ENCODE results near the gene ADRA2B. TPM values are rescaled to one million over a fixed set of nuclear protein-coding genes. Genes with fewer than 3 reads are reported as not detected.

Gene ADRA2B
- total and polyA plus RNA-seq, 2 experiments from 2014 or later = 0.66 to 0.87 TPM

DNA sequence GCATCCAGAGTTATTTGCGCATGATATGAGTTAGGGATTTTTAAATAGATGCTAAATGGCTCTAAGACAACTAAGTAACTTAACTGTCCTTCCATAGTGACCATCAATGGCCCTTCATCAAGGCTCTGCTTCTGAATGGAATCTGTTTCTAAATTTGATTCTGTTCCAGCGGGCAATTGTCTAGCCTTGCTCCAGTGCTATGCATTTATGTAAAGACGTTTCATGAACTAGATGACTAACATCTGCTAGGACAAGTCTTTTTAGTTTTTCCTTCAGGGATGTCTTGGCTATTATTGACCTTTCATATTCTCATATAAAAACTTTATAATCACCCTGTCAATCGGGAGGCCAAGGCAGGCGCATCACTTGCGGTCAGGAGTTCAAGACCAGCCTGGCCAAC is 12.1 kb upstream of the ADRA2B start:
- Histone ChIP-seq H2AFZ (no peak overlapping the region), H3K9me3 (ENCODE audit: low read depth) (no peaks in the 10 kb centered on the region), H3K4me3 (no peak overlapping the region), H3K36me3 (replicated peaks; ENCODE audit: insufficient read depth, low read depth) (no peaks in the 10 kb centered on the region), H4K20me1 (ENCODE audit: insufficient read depth, poor library complexity, severe bottlenecking) (no peaks in the 10 kb centered on the region), H3K4me1 (ENCODE audit: insufficient read depth) (no peaks in the 10 kb centered on the region), H3K27me3 (peaks cover 5% of the 10 kb centered on the region), H3K79me2 (no peaks in the 10 kb centered on the region), H3K4me2 (no peak overlapping the region), H3K27ac (no peak overlapping the region), H3K9me2 (replicated peaks; ENCODE audit: insufficient read depth) (no peaks in the 10 kb centered on the region)
- WGBS (ENCODE audit: low lambda C conversion rate, missing lambda C conversion rate) = 88% methylated on average over 6 of the region's 6 CpGs
- TF ChIP-seq CTCF (IDR thresholded peaks at IDR 0.05; ENCODE audit: poor library complexity) (no peak), EZH2phosphoT487 (IDR thresholded peaks at IDR 0.05; ENCODE audit: low read depth, severe bottlenecking, unreplicated experiment) (no peak), EZH2 (IDR thresholded peaks at IDR 0.05; ENCODE audit: borderline replicate concordance) (no peak)
- no peak for DNase-seq (ENCODE audit: low spot score)

DNA sequence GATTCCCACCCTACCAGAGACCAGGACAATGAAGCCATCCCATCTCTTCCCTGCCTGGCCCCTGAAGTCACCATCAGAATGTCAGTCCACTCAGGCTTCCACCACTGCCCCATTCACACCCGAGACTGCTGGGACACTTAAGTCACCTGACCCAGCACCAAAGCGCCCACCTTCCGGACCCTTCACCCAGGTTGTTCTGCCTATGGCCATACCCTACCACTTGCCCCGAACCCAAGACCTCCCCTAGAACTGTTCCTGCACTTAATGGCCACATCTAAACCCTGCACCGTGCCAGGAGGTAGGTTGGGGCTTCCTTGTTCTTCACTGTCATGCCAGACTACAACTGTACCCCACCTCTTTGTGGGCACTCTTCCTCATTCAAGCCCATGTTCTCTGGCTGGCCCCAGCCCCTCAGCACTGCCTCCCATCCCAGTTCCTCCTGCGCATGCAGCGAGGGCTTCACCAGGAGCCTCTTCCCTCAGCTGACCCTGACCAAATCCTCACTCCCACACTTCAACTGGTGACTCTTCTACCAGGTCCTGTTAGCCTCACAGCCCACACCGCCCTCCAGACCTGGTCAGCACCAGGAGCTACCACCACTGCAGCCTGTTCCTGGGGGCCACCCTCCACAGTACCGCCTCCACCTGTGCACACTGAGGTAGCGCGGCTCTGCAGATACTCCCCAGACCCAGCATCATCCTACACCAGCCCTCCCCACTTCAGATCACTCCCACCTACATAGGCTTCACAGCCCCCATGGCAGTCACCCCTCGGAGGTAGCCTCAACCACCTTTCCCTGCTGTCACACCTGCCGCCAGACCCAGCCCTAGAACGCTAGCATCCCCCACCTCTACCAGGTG is 8.3 kb upstream of the ADRA2B start:
- no peak overlapping the region for H2AFZ ChIP-seq
- H3K27me3 ChIP-seq = peaks cover 12% of the 10 kb centered on the region
- H3K4me2 ChIP-seq = no peak overlapping the region
- no peaks in the 10 kb centered on the region for H3K4me1 ChIP-seq (ENCODE audit: insufficient read depth)
- TF ChIP-seq CTCF (IDR thresholded peaks at IDR 0.05; ENCODE audit: poor library complexity) = no peak
- 91% methylated on average over 14 of the region's 14 CpGs for WGBS (ENCODE audit: low lambda C conversion rate, missing lambda C conversion rate)
- H4K20me1 ChIP-seq (ENCODE audit: insufficient read depth, poor library complexity, severe bottlenecking) = no peaks in the 10 kb centered on the region
- H3K4me3 ChIP-seq = no peak overlapping the region
- DNase-seq (ENCODE audit: low spot score) = no peak
- H3K27ac ChIP-seq = no peak overlapping the region
- H3K36me3 ChIP-seq (replicated peaks; ENCODE audit: insufficient read depth, low read depth) = no peaks in the 10 kb centered on the region
- H3K9me2 ChIP-seq (replicated peaks; ENCODE audit: insufficient read depth) = no peaks in the 10 kb centered on the region
- no peaks in the 10 kb centered on the region for H3K9me3 ChIP-seq (ENCODE audit: low read depth)
- H3K79me2 ChIP-seq = no peaks in the 10 kb centered on the region

GRCh38 chr2:96123936-96124335 is 7.6 kb upstream of the ADRA2B start:
- TF ChIP-seq EZH2phosphoT487 (IDR thresholded peaks at IDR 0.05; ENCODE audit: low read depth, severe bottlenecking, unreplicated experiment) (no peak), EZH2 (IDR thresholded peaks at IDR 0.05; ENCODE audit: borderline replicate concordance) (no peak), CTCF (IDR thresholded peaks at IDR 0.05; ENCODE audit: poor library complexity) (no peak)
- H3K9me2 ChIP-seq (replicated peaks; ENCODE audit: insufficient read depth) = no peaks in the 10 kb centered on the region
- no peak for DNase-seq (ENCODE audit: low spot score)
- 90% methylated on average over 11 of the region's 11 CpGs for WGBS (ENCODE audit: low lambda C conversion rate, missing lambda C conversion rate)
- H4K20me1 ChIP-seq (ENCODE audit: insufficient read depth, poor library complexity, severe bottlenecking) = no peaks in the 10 kb centered on the region
- no peak overlapping the region for H2AFZ ChIP-seq
- H3K27me3 ChIP-seq = peaks cover 16% of the 10 kb centered on the region
- H3K36me3 ChIP-seq (replicated peaks; ENCODE audit: insufficient read depth, low read depth) = no peaks in the 10 kb centered on the region
- no peak overlapping the region for H3K27ac ChIP-seq
- no peaks in the 10 kb centered on the region for H3K79me2 ChIP-seq
- H3K4me3 ChIP-seq = no peak overlapping the region
- no peaks in the 10 kb centered on the region for H3K4me1 ChIP-seq (ENCODE audit: insufficient read depth)
- H3K9me3 ChIP-seq (ENCODE audit: low read depth) = no peaks in the 10 kb centered on the region
- no peak overlapping the region for H3K4me2 ChIP-seq
